Measurements from ENCODE around the gene ANKLE2.

DNA sequence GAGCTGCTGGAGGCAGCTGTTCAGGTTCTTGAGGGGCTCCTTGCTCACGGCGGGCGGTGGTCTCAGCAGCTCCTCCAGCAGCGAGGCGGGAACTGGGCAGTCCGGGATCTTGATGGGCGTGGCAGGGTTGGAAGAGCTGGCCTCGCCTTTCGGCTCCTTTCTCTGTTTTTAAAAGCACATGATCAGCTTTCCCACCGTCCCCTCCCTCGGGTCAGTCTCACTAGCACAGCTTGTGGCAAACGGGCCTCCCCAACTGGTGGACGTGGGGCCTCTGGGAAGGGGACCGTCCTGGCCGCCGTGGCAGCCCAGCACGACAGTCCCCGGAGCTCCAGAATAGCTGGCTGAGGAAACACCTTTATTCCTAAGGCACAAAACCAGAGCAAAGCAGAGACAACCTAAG is 12.5 kb upstream of the ANKLE2 start:
- TF ChIP-seq CTCF (tag by site-specific recombination; IDR thresholded peaks at IDR 0.05) (no peak), ZBTB8A (tag by site-specific recombination; IDR thresholded peaks at IDR 0.05) (no peak), ZNF623 (tag by site-specific recombination; IDR thresholded peaks at IDR 0.05) (no peak), GLIS2 (tag by site-specific recombination; IDR thresholded peaks at IDR 0.05) (no peak), ZNF654 (tag by site-specific recombination; IDR thresholded peaks at IDR 0.05; ENCODE audit: low read depth) (no peak)
- TF ChIP-seq, protein P1, sequence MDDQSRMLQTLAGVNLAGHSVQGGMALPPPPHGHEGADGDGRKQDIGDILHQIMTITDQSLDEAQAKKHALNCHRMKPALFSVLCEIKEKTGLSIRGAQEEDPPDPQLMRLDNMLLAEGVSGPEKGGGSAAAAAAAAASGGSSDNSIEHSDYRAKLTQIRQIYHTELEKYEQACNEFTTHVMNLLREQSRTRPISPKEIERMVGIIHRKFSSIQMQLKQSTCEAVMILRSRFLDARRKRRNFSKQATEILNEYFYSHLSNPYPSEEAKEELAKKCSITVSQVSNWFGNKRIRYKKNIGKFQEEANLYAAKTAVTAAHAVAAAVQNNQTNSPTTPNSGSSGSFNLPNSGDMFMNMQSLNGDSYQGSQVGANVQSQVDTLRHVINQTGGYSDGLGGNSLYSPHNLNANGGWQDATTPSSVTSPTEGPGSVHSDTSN (CRISPR knock-in tag; IDR thresholded peaks at IDR 0.05), result no peak
